Gastroesophageal sphincter (tissue), 4 donors: ENCODE results near the gene DHX38. TPM values are rescaled to one million over a fixed set of nuclear protein-coding genes. Genes with fewer than 3 reads are reported as not detected.

Source experiments
- ATAC-seq: fragments of 150-250 bp; one replicate; pipeline ENCODE4 v1.9.1; 2016; ENCODE audit warnings: mild to moderate bottlenecking, moderate library complexity
- H3K27ac ChIP-seq, 4 donors: fragments of 200-600 bp; sonication (generic) in 3 of 4; 1 replicate in 3 of 4; 2 replicates in 1 of 4; pipeline ENCODE4 v1.5.1; 2016 to 2019
- H3K27me3 ChIP-seq: fragments of 200-600 bp; sonication (generic); one replicate; pipeline ENCODE4 v1.5.1; 2019
- H3K36me3 ChIP-seq, 2 donors: fragments of 200-600 bp; sonication (generic); one replicate each; pipeline ENCODE4 v1.5.1; 2019; ENCODE audit warnings: control low read depth in 1 of 2
- H3K4me1 ChIP-seq, 3 donors: fragments of 200-600 bp; sonication (generic); 1 replicate in 2 of 3; 2 replicates in 1 of 3; pipeline ENCODE4 v1.5.1; 2016 to 2019; ENCODE audit warnings: control low read depth in 2 of 3
- H3K4me3 ChIP-seq, 2 donors: fragments of 200-600 bp; sonication (generic); one replicate each; pipeline ENCODE4 v1.5.1; 2019; ENCODE audit warnings: mild to moderate bottlenecking in 1 of 2, moderate library complexity in 1 of 2
- H3K9me3 ChIP-seq, 3 donors: fragments of 200-600 bp; sonication (generic); one replicate each; pipeline ENCODE4 v1.5.1; 2017 to 2019; ENCODE audit warnings: control low read depth in 2 of 3
- EP300 ChIP-seq: sonication (generic); formaldehyde crosslinking; IDR thresholded peaks from one replicate; pipeline ENCODE4 v1.6.1; 2017; ENCODE audit warnings: antibody characterized with exemption, mild to moderate bottlenecking
- POLR2A ChIP-seq, 2 donors: fragments of 450-650 bp; IDR thresholded peaks; one replicate each; pipeline ENCODE4 v1.6.1; 2017; ENCODE audit warnings: antibody characterized with exemption in 2 of 2, mild to moderate bottlenecking in 2 of 2, moderate library complexity in 1 of 2
- POLR2AphosphoS5 ChIP-seq: sonication (generic); formaldehyde crosslinking; IDR thresholded peaks from one replicate; pipeline ENCODE4 v1.6.1; 2017; ENCODE audit warnings: antibody characterized with exemption
- WGBS, 2 donors: methylation state at CpG; one replicate each; pipeline ENCODE4 v1.1.5; 2018; ENCODE audit warnings: low coverage in 1 of 2; 5-methylcytosine and 5-hydroxymethylcytosine counted together
- total RNA-seq, 4 donors: library from RNA; depleted of rRNA; stranded (reverse); fragments of >200 nt; gene quantifications; one replicate each; pipeline ENCODE4 v1.1.0, GENCODE V29; 2016
- TF ChIP-seq, protein P1 (sequence below), 4 experiments: fragments of 200-600 bp in 2 of 4; fragments of 450-650 bp in 2 of 4; sonication (generic) in 1 of 4; IDR thresholded peaks; one replicate each; pipeline ENCODE4 v1.5.1; 2017 to 2019; ENCODE audit warnings: antibody characterized with exemption in 4 of 4, mild to moderate bottlenecking in 2 of 4, moderate library complexity in 2 of 4

DHX38 gene
- total RNA-seq, 4 donors from 2014 or later: 32.8 to 73.8 (median 54.4) TPM

DNA sequence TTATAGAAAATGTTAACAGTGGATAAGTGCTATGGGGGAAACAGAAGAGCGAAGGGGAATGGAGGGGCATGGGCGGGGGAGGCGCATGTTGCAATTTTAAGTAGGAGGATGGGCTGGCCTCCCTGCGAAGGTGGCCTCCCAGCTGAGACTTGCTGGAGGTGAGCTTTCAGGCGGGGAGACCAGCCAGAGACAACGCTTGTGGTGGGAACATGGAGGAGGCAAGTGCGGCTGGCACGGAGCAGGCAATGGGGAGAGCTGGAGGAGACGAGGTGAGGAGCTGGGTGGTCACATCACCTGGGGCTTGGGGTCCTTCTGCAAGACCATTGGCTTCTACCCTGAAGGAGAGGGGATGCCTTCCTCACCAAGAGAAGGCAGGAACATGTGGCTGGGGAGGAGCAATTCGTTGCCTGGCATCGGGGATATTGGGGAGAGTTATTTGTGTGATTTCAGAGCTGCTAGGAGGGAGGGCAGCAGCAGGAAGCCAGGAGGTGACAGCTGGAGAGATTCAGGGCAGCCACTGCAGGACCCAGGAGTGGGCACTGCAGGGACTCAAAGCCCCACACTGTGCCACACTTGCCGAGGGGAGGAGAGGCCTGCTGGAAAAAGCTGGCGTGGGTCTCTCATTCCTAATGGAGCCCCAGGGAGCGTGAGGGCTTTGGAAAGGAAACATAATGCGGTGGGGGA is 43.9 kb downstream of the DHX38 start:
- 68 to 82% methylated on average over 7 to 14 of the region's 15 CpGs for WGBS, 2 donors
- no peaks in the 10 kb centered on the region for H3K36me3 ChIP-seq
- no peak overlapping the region for H3K4me3 ChIP-seq
- H3K4me1 ChIP-seq: no peaks in the 10 kb centered on the region
- no peak overlapping the region for H3K27ac ChIP-seq
- H3K9me3 ChIP-seq: no peaks in the 10 kb centered on the region
- H3K27me3 ChIP-seq: peaks cover 12% of the 10 kb centered on the region
- no peak for ATAC-seq
- TF ChIP-seq POLR2AphosphoS5 (no peak), POLR2A (IDR thresholded peaks at IDR 0.05) (no peak), EP300 (no peak)
- TF ChIP-seq, protein P1, sequence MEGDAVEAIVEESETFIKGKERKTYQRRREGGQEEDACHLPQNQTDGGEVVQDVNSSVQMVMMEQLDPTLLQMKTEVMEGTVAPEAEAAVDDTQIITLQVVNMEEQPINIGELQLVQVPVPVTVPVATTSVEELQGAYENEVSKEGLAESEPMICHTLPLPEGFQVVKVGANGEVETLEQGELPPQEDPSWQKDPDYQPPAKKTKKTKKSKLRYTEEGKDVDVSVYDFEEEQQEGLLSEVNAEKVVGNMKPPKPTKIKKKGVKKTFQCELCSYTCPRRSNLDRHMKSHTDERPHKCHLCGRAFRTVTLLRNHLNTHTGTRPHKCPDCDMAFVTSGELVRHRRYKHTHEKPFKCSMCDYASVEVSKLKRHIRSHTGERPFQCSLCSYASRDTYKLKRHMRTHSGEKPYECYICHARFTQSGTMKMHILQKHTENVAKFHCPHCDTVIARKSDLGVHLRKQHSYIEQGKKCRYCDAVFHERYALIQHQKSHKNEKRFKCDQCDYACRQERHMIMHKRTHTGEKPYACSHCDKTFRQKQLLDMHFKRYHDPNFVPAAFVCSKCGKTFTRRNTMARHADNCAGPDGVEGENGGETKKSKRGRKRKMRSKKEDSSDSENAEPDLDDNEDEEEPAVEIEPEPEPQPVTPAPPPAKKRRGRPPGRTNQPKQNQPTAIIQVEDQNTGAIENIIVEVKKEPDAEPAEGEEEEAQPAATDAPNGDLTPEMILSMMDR (IDR thresholded peaks at IDR 0.05): no peak

DNA sequence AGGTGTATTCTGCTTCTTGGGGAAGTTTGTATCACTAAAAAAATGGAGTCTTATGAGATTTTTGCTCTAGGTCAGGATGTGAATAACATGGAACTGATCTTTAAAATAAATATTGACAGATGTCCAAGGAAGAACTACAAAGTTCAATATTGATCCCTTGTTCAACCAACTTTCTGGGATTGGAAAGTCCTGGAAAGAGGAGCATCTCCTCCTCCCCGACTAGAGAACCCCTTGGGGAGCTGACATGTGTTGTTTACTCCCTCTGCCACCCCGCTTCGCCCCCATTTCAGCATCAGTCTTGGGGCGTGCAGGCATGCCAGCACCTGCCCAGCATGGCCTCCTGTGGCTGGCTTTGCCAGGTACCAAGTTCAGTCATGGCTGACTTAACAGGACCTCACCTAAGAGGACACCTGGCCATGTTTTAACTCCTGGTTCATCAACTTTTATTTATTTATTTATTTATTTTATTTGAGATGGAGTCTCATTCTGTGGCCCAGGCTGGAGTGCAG is 44.5 kb downstream of the DHX38 start:
- Histone ChIP-seq H3K27me3 (peaks cover 12% of the 10 kb centered on the region), H3K27ac (no peak overlapping the region), H3K4me1 (no peaks in the 10 kb centered on the region), H3K4me3 (no peak overlapping the region), H3K9me3 (no peaks in the 10 kb centered on the region), H3K36me3 (no peaks in the 10 kb centered on the region)
- WGBS, 2 donors: 78 to 93% methylated on average over 4 of the region's 4 CpGs
- no peak for ATAC-seq
- TF ChIP-seq EP300 (no peak), POLR2AphosphoS5 (no peak), POLR2A (IDR thresholded peaks at IDR 0.05) (no peak)
- TF ChIP-seq, protein P1 (IDR thresholded peaks at IDR 0.05): no peak

DNA sequence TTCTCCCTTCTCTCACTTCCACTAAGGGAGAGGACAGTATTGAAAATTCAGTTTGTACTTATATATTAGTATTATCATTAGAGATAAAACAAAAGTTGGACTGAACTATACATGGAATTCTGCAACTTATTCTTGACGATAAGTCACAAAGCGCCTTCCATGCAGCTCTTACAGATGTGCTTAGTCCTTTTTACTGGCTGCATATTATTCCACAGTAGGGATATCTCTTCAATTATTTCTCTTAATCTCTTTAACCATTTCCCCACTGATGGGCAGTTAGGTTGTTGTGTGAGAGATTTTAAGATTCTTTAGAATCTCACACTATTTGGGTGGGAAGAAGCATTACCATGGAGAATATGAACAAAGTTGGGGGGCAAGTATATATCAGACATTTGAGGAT is 46.3 kb downstream of the DHX38 start:
- ATAC-seq: no peak
- Histone ChIP-seq H3K36me3 (no peaks in the 10 kb centered on the region), H3K4me1 (no peaks in the 10 kb centered on the region), H3K27ac (no peak overlapping the region), H3K9me3 (no peaks in the 10 kb centered on the region), H3K27me3 (peaks cover 12% of the 10 kb centered on the region), H3K4me3 (no peak overlapping the region)
- WGBS, 2 donors: 94 to 100% methylated on average over 2 of the region's 2 CpGs
- TF ChIP-seq POLR2A (IDR thresholded peaks at IDR 0.05): no peak
- TF ChIP-seq, protein P1 (IDR thresholded peaks at IDR 0.05): no peak

GRCh38 chr16:72142476-72142875 is 48.8 kb downstream of the DHX38 start:
- Histone ChIP-seq H3K9me3 (no peaks in the 10 kb centered on the region), H3K27me3 (peaks cover 9% of the 10 kb centered on the region), H3K36me3 (no peaks in the 10 kb centered on the region), H3K4me3 (no peak overlapping the region), H3K4me1 (no peaks in the 10 kb centered on the region), H3K27ac (no peak overlapping the region)
- no peak for ATAC-seq
- TF ChIP-seq POLR2AphosphoS5: no peak
- TF ChIP-seq EP300: no peak
- TF ChIP-seq, protein P1 (IDR thresholded peaks at IDR 0.05): no peak
- no peak for TF ChIP-seq POLR2A (IDR thresholded peaks at IDR 0.05)
- WGBS, 2 donors: 25 to 75% methylated on average over 1 of the region's 1 CpG
